Testis (tissue), 2 donors: Measurements from ENCODE around the gene CDC42.

Experiments used
- POLR2A ChIP-seq: fragments of 450-650 bp; IDR thresholded peaks from one replicate; pipeline ENCODE4 v1.6.1; 2017; ENCODE audit warnings: antibody characterized with exemption, mild to moderate bottlenecking, moderate library complexity
- TF ChIP-seq, protein P1 (sequence below), 3 experiments: fragments of 450-650 bp in 2 of 3; fragments of 200-600 bp in 1 of 3; sonication (generic) in 1 of 3; IDR thresholded peaks; one replicate each; pipeline ENCODE4 v1.5.1; 2016 to 2019; ENCODE audit warnings: antibody characterized with exemption in 3 of 3, mild to moderate bottlenecking in 2 of 3, moderate library complexity in 1 of 3

DNA sequence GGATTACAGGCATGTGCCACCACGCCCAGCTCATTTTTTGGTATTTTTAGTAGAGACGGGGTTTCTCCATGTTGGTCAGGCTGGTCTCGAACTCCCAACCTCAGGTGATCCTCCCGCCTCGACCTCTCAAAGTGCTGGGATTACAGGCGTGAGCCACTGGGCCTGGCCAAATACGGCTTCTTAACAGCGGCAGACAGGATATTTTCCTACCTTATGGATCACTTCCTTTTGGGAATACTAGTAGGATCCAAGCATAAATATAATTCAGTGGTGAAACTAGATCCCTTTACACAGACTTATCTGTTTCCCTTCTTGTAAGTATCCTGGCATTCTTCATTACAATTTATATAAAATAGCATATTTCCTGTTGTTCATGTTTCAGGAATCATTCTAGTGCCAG lies 49.5 kb downstream of the CDC42 start:
- TF ChIP-seq, protein P1, sequence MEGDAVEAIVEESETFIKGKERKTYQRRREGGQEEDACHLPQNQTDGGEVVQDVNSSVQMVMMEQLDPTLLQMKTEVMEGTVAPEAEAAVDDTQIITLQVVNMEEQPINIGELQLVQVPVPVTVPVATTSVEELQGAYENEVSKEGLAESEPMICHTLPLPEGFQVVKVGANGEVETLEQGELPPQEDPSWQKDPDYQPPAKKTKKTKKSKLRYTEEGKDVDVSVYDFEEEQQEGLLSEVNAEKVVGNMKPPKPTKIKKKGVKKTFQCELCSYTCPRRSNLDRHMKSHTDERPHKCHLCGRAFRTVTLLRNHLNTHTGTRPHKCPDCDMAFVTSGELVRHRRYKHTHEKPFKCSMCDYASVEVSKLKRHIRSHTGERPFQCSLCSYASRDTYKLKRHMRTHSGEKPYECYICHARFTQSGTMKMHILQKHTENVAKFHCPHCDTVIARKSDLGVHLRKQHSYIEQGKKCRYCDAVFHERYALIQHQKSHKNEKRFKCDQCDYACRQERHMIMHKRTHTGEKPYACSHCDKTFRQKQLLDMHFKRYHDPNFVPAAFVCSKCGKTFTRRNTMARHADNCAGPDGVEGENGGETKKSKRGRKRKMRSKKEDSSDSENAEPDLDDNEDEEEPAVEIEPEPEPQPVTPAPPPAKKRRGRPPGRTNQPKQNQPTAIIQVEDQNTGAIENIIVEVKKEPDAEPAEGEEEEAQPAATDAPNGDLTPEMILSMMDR (IDR thresholded peaks at IDR 0.05), result no peak
- TF ChIP-seq POLR2A, result no peak
